ENCODE data around the gene DENND4C.

DENND4C gene

GRCh38 chr9:19270421-19270949 is 40.0 kb downstream of the DENND4C start:
- no peak for DNase-seq

- DNase-seq: no peak
Observed at GRCh38 chr9:19271081-19271480, 40.6 kb downstream of the DENND4C start.

GRCh38 chr9:19281801-19282200 is 51.3 kb downstream of the DENND4C start:
- DNase-seq: no peak

- no peak for DNase-seq
Observed at GRCh38 chr9:19283072-19283710, 52.7 kb downstream of the DENND4C start.

- DNase-seq: no peak
Observed at GRCh38 chr9:19284729-19285128, 54.2 kb downstream of the DENND4C start.

- no peak for DNase-seq
Observed at GRCh38 chr9:19286634-19287188, 56.2 kb downstream of the DENND4C start.

GRCh38 chr9:19288081-19288480 is 57.6 kb downstream of the DENND4C start:
- no peak for DNase-seq

GRCh38 chr9:19290103-19290502 is 59.6 kb downstream of the DENND4C start:
- no peak for DNase-seq

- DNase-seq: no peak
Observed at GRCh38 chr9:19294219-19294618, 63.7 kb downstream of the DENND4C start.

GRCh38 chr9:19298436-19299000 is 68.0 kb downstream of the DENND4C start:
- DNase-seq: no peak

- no peak for DNase-seq
Observed at GRCh38 chr9:19303216-19303615, 72.7 kb downstream of the DENND4C start.

- DNase-seq: no peak
Observed at GRCh38 chr9:19306568-19306967, 76.1 kb downstream of the DENND4C start.

- DNase-seq: no peak
Observed at GRCh38 chr9:19310246-19310645, 79.8 kb downstream of the DENND4C start.

GRCh38 chr9:19313573-19313972 is 83.1 kb downstream of the DENND4C start:
- no peak for DNase-seq

- DNase-seq: no peak
Observed at GRCh38 chr9:19320495-19320894, 90.0 kb downstream of the DENND4C start.

GRCh38 chr9:19331877-19332276 is 101.4 kb downstream of the DENND4C start:
- no peak for DNase-seq

- no peak for DNase-seq
Observed at GRCh38 chr9:19336166-19336565, 105.7 kb downstream of the DENND4C start.

- DNase-seq: no peak
Observed at GRCh38 chr9:19342947-19343346, 112.5 kb downstream of the DENND4C start.

- DNase-seq: no peak
Observed at GRCh38 chr9:19358701-19359100, 128.2 kb downstream of the DENND4C start.

GRCh38 chr9:19369107-19369506 is 138.6 kb downstream of the DENND4C start:
- DNase-seq: no peak

- no peak for DNase-seq
Observed at GRCh38 chr9:19371942-19372341, 141.4 kb downstream of the DENND4C start.

- no peak for DNase-seq
Observed at GRCh38 chr9:19372567-19372966, 142.1 kb downstream of the DENND4C start.

- DNase-seq: no peak
Observed at GRCh38 chr9:19373527-19373926, 143.0 kb downstream of the DENND4C start.

GRCh38 chr9:19375538-19375937 is 145.0 kb downstream of the DENND4C start:
- DNase-seq: no peak

- no peak for DNase-seq
Observed at GRCh38 chr9:19376931-19377330, 146.4 kb downstream of the DENND4C start.

Data from stimulated activated CD4-positive, alpha-beta T cell treated with anti-CD3 and anti-CD28 coated beads, Interleukin-2, amount 100 ng/mL, for 24 hours (primary cell).